ENCODE measurements around the gene GGT1.
A peak's percentile ranks its signal among the peaks of the same experiment; 100 is the strongest.
"Not testable (repeated sequence)": the region's sequence is repeated elsewhere in the genome, so short reads cannot be mapped to it uniquely, and the experiment has no call there.

GGT1 gene

GRCh38 chr22:24602847-24603769, at the start of gene GGT1:
Gene GGT1, plus strand, starts transcription at chr22:24603193. Its CDS starts 7,889 bp downstream, at chr22:24611082.
- DNase-seq (ENCODE audit: low read depth in 1 of 2, low spot score in 1 of 2) = not testable (repeated sequence)

GRCh38 chr22:24553597-24554312, 49.2 kb upstream of the GGT1 start:
- peak in 1 of 2 donors; percentile 9 for DNase-seq (ENCODE audit: low read depth in 1 of 2, low spot score in 1 of 2)

- DNase-seq (ENCODE audit: low read depth in 1 of 2, low spot score in 1 of 2) = peak; percentile 11 to 14
Measured at GRCh38 chr22:24554313-24555164, 48.5 kb upstream of the GGT1 start, which contains the start of gene GUCD1. Gene GUCD1, minus strand, starts transcription at chr22:24555138. Its CDS starts 147 bp downstream, at chr22:24554991.

GRCh38 chr22:24555165-24556039, 47.6 kb upstream of the GGT1 start, which contains the start of gene SNRPD3:
Gene SNRPD3, plus strand, starts transcription at chr22:24555999. Its CDS starts 1,676 bp downstream, at chr22:24557675.
- DNase-seq (ENCODE audit: low read depth in 1 of 2, low spot score in 1 of 2) = peak; percentile 99 to 100

GRCh38 chr22:24559471-24559870, 43.5 kb upstream of the GGT1 start:
- DNase-seq (ENCODE audit: low read depth in 1 of 2, low spot score in 1 of 2) = no peak

- DNase-seq (ENCODE audit: low read depth in 1 of 2, low spot score in 1 of 2) = no peak
Measured at GRCh38 chr22:24563246-24563645, 39.7 kb upstream of the GGT1 start.

GRCh38 chr22:24564376-24565058, 38.5 kb upstream of the GGT1 start:
- no peak for DNase-seq (ENCODE audit: low read depth in 1 of 2, low spot score in 1 of 2)

GRCh38 chr22:24565077-24565476, 37.9 kb upstream of the GGT1 start:
- no peak for DNase-seq (ENCODE audit: low read depth in 1 of 2, low spot score in 1 of 2)

- DNase-seq (ENCODE audit: low read depth in 1 of 2, low spot score in 1 of 2) = no peak
Measured at GRCh38 chr22:24566899-24567511, 36.0 kb upstream of the GGT1 start.

- no peak for DNase-seq (ENCODE audit: low read depth in 1 of 2, low spot score in 1 of 2)
Measured at GRCh38 chr22:24567668-24568067, 35.3 kb upstream of the GGT1 start.

GRCh38 chr22:24571266-24571665, 31.7 kb upstream of the GGT1 start:
- DNase-seq (ENCODE audit: low read depth in 1 of 2, low spot score in 1 of 2) = no peak

GRCh38 chr22:24576778-24577177, 26.2 kb upstream of the GGT1 start:
- no peak for DNase-seq (ENCODE audit: low read depth in 1 of 2, low spot score in 1 of 2)

GRCh38 chr22:24578355-24579257, 24.4 kb upstream of the GGT1 start:
- DNase-seq (ENCODE audit: low read depth in 1 of 2, low spot score in 1 of 2) = no peak

GRCh38 chr22:24579258-24579601, 23.8 kb upstream of the GGT1 start:
- no peak for DNase-seq (ENCODE audit: low read depth in 1 of 2, low spot score in 1 of 2)

- DNase-seq (ENCODE audit: low read depth in 1 of 2, low spot score in 1 of 2) = no peak
Measured at GRCh38 chr22:24580276-24580675, 22.7 kb upstream of the GGT1 start.

GRCh38 chr22:24582056-24582814, 20.8 kb upstream of the GGT1 start:
- no peak for DNase-seq (ENCODE audit: low read depth in 1 of 2, low spot score in 1 of 2)

All from activated CD4-positive, alpha-beta T cell treated with anti-CD3 and anti-CD28 coated beads, Interleukin-2, amount 50 U/mL, for 24 hours (primary cell).